ENCODE data around the gene FCRL1. TPM values are rescaled to one million over a fixed set of nuclear protein-coding genes. Genes with fewer than 3 reads are reported as not detected.

The FCRL1 gene
- total RNA-seq, 1 donor from 2014 or later, result not detected

DNA sequence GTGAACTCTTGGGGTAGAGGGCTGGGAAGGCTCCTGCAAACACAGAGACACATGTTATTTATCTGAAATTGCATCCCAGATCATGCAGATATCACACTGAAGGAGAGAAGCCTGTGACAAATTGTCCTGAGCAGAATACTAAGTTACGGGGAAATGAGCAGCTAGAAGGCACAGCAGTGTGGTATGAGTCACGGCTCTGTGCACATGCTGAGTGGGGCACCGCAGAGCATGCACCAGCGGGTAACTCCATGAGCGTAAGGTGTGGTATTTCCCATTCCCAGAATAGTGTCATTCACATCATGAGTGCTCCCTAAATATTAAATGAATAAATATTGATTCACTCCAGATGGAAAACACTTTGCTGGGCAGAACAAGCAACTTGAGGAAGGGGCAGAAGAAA, 21.7 kb downstream of the FCRL1 start:
- no peak for DNase-seq

DNA sequence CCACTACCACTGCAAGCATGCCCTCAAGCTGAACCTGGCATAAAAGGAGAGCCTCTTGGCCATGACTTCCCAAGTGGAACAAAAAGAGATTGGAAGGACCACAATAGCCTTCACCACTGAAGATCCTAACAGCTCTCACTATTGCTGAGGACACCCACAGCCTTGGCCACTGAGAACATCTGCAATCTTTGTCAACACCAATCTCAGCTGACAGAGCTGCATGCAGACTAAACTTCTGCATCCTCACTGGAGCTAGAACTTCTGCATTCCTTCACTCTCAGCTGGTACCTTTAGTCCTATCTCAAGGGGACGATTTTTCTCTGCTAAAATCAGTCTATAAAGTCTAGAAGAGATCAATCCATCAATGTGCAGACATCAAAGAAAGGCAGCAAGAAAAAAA, 34.7 kb downstream of the FCRL1 start:
- DNase-seq, result no peak

DNA sequence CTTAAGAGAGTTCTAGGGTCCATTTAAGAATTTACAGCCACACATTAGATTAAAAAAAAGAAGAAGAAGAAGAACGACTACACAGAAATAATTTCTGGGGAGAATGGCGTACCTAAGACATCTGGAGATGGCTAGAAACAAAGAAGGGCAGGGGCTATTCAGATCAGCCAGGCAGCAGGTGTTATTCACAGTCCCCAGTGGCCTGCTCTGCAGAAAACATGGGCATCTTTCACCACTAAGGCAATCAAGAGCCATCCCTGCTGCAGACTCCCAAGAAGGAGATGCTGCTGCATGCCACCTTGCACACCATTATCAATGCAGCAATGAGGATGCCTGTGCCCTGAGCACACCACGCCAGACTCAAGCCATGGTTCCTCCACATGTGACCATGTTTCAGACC, 35.1 kb downstream of the FCRL1 start:
- no peak for DNase-seq

DNA sequence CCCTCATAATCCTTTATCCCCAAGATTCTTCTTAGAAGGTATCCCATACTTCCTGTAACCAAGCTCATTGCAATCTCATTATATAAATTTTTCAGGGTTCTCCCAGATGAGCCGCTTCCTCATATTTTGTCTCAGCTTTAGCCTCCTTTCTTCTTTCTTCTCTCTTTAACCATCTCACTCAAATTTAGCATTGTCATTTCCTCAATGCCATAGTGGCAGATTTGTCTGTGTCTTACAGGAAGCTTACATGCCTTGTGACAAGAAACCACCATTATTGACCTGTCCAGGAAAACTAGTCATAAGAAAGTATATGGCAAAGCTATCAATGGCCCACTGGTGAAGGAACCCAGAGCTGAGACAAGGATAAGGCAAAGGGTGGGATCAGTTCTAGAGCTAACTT, 37.0 kb downstream of the FCRL1 start:
- no peak for DNase-seq

DNA sequence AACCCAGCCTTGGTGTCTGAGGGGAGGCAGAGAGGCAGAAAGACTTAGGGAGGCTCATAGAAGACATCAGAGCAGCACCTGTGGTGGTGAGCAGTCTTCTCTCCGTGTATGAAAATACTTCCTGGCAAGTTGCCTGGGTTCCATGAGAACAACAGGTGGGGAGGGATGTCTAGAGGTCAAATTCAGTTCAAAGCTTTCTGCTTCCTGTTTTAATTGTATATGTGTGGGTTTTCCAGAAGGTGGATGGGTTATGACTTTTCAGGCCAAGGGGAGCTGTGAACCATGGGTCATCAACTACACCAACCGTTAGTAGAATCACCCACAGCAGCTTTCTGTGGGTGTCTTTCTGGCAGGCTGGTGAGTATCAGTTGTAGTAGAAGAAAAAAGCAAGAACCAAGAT, 38.9 kb downstream of the FCRL1 start:
- DNase-seq, result no peak

DNA sequence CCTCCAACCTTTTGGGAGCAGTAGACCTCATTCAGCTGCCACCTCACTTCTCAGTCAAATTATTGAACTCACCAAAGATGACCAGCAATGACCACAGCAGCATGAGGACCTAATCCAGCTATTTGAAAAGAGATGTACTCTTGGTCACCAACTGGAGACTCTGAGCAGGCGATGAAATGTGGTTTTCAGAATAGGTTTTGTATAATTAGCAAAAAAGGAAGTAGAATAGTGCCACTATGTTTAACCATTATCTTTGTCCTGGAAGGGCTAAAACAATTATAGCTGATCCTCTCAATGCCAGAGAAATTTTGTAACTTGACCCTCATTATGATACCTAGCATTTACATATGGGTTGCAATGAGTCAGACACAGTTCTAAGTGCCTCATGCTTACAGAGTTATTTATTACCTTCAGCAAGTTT, 42.9 kb downstream of the FCRL1 start, which contains the start of gene FCRL2:
Gene FCRL2, minus strand, starts transcription at position 162 of the 421 bp plus-strand sequence. Its CDS starts 59 bp downstream, at position 103.
- DNase-seq, result no peak

DNA sequence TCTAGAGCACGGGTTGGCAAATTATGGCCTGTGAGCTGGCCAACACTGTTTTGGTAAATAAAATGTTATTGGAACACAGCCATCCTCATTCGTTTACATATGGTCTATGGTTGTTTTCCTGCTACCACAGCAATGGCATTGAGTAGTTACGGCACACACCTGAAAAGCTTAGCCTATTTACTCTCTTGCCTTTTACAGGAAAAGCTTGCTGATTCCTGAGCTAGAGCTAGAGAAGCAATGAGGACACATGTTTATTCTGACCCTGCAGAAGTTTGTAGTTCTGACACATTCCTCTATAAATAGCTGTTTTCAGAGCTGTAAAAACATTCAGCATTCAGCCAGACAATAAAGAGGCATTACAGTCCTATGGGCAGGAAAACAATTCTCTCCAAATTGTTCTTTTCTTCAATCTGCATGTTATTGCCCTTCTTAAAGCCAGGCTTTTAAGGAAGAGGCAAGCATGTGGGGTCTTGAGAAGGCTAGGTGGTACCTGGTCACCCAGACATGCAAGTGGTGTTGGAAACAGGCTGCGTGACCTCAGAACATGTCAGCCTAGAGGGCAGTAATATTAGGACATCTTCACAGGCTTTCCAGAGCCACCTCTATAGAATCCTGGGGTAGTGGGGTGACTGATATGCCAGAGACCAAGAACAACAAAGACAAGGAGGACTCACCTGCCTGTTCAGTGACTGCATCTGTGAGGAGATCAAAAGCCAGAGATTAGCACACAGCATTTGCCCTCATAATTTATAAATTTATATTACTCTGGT, 44.6 kb downstream of the FCRL1 start:
- no peak for DNase-seq

DNA sequence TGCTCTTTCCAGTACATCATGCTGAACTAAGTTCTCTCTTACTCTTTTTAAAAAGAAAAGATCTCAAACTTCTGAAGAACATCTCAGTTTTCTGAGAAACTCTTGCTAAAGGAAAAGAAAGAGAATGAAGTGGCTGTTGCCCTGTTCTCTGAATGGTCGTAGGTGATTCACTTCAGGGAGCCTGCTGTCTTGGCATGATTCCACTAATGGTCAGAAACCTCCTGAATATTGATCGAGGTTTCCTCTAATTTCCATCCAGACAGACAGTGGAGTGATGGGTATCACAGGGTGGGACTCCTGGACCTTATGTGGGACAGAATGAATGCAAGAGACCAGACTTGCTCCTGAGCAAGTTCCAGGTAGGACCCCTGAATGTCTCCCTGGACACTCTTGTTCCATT, 45.5 kb downstream of the FCRL1 start:
- no peak for DNase-seq

DNA sequence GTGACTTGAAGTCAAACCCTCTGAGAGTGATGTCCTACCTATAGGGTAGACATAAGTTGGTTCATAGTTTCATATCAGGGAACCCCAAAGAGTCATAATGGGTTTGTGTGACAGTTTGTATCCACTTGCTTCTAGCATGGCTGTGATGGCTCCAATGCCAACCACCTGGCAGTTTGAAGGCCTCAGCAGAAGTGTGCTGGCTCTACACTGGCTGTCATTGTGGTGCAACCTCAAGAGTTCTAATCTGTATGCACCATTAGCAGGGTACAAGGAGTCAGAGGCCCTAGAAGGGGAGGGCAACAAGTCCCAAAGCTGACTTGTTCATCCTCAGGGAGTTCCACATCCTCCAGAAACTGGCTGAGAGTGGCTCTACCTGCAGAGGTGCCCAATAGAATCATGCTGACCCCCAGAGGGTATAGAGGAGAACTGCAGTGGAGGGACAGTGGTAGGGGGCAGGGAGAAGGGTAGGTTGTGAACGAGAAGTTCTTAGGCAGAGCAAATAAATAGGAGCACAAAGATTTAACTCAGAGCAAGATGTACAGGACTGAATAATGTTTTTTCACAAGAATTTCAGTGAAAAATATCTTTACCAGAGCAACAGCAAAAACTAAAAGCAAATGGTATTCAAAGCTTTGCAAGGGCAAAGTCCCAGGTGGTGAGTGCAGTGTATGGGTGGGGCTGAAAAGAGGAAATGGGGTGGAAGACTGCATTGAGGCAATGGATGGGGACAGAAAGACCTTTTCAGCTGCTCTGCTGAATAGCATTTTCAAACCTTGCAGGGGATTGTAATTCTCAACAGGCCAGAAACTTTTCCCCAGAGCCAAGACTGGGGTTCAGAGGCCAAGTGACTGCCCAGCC, 46.2 kb downstream of the FCRL1 start:
- no peak for DNase-seq

DNA sequence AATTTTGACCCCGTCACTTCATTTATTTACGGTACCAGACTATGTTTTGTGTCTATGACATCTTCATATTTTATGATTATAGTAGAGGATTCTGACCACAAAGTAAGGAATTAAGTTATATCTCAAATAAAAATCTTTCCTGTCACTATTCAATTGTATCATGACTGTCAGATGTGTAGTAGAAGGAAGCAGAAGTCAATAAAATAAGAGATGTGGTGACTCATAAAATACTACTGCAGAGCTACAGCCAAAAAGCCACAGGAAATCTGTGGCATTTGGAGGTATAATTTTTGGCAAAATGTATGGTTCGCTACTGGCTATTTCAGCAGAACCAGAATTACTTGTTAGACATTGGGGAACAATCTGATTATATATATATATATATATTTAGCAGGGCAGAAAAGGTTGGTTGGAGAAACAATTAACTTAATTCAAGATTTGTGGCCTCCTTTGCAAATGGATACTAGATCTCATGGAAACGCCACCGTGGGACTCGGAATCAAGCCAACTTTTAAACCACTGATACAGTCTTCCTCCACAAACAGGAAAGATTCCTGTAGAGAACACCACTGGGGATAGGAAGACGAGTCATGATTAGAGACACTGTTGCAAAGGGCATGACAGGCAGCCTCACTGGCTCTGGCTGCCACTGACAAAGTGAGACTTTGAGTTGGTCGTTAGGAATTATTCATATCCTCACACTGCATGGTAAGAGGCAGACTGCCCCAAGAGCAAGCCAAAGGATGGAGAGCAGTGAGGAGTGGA, 48.1 kb downstream of the FCRL1 start:
- DNase-seq, result no peak

DNA sequence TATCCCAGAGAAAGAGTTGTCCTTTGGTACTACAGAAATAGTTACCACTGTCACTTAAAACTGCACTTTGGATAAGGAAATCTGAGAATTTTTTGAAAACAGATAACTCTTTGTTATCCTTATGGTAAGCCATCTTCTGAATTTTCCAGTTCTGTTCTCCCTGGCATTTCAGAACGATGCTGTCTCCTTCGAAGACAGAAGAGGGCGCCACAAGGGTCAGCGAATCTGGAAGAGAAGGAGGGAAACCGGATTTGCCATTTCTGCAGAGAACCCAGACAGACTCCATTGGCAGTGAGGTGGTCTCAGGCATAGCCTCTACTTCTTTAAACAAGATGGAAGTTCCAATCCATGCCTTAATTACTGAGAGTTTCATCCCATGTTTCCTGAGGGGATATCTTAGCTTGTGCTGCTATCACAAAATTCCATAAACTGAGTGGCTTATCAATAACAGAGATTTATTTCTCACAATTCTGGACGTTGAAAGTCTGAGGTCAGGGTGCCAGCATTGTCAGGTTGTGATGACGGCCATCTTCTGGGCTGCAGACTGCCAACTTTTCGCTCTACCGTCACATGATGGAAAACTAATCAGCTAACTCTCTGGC, 49.4 kb downstream of the FCRL1 start:
- peak; percentile 1 for DNase-seq

DNA sequence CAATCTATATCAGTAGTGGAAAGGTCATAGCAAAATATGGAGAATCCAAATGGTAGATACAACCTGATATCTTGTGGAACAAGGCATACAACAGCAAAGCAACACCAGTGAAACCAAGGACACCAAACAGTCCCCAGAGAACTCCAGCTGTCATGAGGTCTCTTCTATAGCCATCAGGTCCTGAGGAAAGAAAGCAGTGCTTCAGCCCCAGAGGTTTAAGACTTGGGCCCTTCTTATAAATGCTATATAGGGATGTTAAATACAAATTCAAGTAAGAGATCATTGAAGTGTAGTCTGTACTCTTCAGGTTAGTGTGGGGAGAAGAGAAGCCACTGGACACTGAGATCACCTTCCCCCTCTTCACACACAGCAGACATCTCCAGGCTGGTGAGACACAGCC, 53.1 kb downstream of the FCRL1 start:
- no peak for DNase-seq

DNA sequence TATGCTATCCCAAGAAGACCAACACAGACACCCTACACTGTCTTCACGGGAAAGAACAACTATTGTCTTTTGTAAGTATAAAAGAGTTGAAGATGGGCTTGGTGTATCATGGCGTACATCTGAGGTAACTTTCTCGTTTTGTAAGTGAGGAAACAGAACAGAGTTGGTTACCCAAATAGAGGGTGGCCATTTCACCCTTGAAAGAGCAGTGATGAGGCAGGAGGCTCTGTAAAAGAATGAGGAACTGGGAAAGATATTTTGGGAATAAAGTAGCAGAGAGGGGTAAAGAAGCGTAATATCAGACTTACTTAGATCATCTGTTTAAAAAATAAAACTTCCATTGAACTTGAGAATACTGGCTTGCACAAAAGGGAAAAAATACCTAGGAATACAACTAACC, 61.9 kb downstream of the FCRL1 start:
- DNase-seq, result no peak

DNA sequence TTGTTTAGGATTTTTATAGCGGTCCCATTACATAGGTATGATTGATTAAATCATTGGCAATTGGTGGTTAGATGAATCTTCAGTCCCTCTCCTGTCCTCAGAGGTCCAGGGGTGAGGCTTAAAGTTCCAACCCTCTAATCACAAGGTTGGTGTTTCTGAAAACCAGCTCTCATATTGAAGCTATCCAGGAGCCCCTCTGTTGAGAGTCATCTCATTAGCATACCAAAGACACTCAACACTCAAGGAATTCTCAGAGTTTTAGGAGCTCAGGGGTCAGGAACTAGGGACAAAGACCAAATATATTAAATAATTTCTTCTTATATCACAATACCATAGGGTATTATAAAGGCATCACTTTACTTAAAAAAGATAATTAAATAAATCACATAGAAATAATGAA, 66.3 kb downstream of the FCRL1 start:
- DNase-seq, result no peak

DNA sequence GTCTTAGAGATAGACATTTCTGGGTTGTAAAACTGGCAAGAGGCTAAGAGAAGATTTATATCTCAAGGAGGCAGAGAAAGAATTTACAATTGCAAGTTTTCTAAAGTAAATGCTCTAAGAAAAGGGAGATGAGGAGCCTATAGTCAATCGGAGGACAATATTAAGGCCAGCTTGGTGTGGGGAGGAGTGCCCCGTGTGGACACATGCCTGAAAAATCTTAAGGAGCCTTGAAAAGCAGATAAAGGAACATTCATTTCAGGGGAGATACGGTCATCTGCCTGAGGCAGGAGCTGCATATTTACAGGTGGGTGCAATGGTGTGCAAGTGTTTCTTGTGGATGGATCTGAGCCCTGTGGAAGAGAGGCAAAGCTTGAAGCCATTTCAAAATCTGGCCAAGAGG, 68.6 kb downstream of the FCRL1 start:
- no peak for DNase-seq

DNA sequence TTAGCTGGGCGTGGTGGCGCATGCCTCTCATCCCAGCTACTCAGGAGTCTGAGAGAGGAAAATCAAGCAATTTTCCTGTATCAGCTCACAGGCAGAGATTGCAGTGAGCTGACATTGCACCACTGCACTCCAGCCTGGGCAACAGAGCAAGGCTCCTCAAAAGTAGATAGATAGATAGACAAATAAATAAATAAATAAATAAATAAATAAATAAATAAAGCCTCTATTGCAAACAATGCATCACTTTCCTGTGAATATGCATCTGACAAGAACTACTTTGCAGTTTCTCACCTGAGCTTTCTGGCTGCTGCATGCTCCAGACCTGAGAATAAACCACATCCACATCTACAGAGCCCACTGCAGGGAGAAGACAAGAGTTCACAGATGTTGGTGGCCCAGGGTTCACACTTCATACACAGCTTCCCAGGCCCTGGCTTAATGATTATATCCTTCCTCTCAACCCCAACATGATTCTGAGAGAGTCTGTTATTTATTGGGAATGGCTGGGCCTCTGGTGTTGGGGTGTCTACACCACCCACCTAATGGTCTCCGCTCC, 71.6 kb downstream of the FCRL1 start:
- no peak for DNase-seq

Other genes with a start within 250 kb of the FCRL1 start
- not detected in 2 replicates for gene FCRL4, start 222.0 kb downstream of the FCRL1 start, total RNA-seq
- gene FCRL3, start 119.4 kb downstream of the FCRL1 start, total RNA-seq, result not detected in 2 replicates
- not detected in 2 replicates for gene FCRL2, start 43.0 kb downstream of the FCRL1 start, total RNA-seq
- gene CD5L, start 21.7 kb upstream of the FCRL1 start, total RNA-seq, result not detected in 2 replicates
- gene KIRREL1, start 173.5 kb upstream of the FCRL1 start, total RNA-seq, result 28.2 and 35.4 TPM in 2 replicates